HG03025 (cell line): ENCODE data around the gene BEST3.
"Not testable (repeated sequence)": the region's sequence is repeated elsewhere in the genome, so short reads cannot be mapped to it uniquely, and the experiment has no call there.

Experiments
- ATAC-seq: cut with Tn5 transposase; IDR thresholded peaks from one replicate; pipeline ENCODE4 v1.9.1; 2021; ENCODE audit warnings: mild to moderate bottlenecking, moderate library complexity; ENCODE audit not compliant: unreplicated experiment, low FRiP score

The BEST3 gene

GRCh38 chr12:69688471-69689427 lies 10.4 kb downstream of the BEST3 start:
- ATAC-seq, result no peak

GRCh38 chr12:69688021-69688420 lies 11.1 kb downstream of the BEST3 start:
- no peak for ATAC-seq

- no peak for ATAC-seq
These were observed 11.7 kb downstream of the BEST3 start for GRCh38 chr12:69687390-69687789.

- no peak for ATAC-seq
These were observed 12.4 kb downstream of the BEST3 start for GRCh38 chr12:69686731-69687130.

GRCh38 chr12:69685810-69686209 lies 13.3 kb downstream of the BEST3 start:
- no peak for ATAC-seq

GRCh38 chr12:69684466-69684865 lies 14.6 kb downstream of the BEST3 start:
- ATAC-seq, result no peak

GRCh38 chr12:69682110-69682755 lies 16.9 kb downstream of the BEST3 start:
- no peak for ATAC-seq

- ATAC-seq, result no peak
These were observed 20.0 kb downstream of the BEST3 start for GRCh38 chr12:69679119-69679518.

GRCh38 chr12:69676257-69677012 lies 22.7 kb downstream of the BEST3 start:
- ATAC-seq, result no peak

- ATAC-seq, result no peak
These were observed 26.9 kb downstream of the BEST3 start for GRCh38 chr12:69672195-69672594.

GRCh38 chr12:69671597-69671996 lies 27.5 kb downstream of the BEST3 start:
- ATAC-seq, result no peak

- no peak for ATAC-seq
These were observed 32.3 kb downstream of the BEST3 start for GRCh38 chr12:69666798-69667197.

- not testable (repeated sequence) for ATAC-seq
These were observed 34.1 kb downstream of the BEST3 start for GRCh38 chr12:69664930-69665377.

- no peak for ATAC-seq
These were observed 35.4 kb downstream of the BEST3 start for GRCh38 chr12:69663726-69664125.

GRCh38 chr12:69662764-69663163 lies 36.3 kb downstream of the BEST3 start:
- ATAC-seq, result no peak

- ATAC-seq, result no peak
These were observed 37.7 kb downstream of the BEST3 start for GRCh38 chr12:69661386-69661785.

GRCh38 chr12:69660164-69660863 lies 38.8 kb downstream of the BEST3 start:
- no peak for ATAC-seq

GRCh38 chr12:69658203-69658602 lies 40.9 kb downstream of the BEST3 start:
- no peak for ATAC-seq

- ATAC-seq, result no peak
These were observed 41.5 kb downstream of the BEST3 start for GRCh38 chr12:69657376-69658137.
